ENCODE results near the gene MAP7D2.

DNA sequence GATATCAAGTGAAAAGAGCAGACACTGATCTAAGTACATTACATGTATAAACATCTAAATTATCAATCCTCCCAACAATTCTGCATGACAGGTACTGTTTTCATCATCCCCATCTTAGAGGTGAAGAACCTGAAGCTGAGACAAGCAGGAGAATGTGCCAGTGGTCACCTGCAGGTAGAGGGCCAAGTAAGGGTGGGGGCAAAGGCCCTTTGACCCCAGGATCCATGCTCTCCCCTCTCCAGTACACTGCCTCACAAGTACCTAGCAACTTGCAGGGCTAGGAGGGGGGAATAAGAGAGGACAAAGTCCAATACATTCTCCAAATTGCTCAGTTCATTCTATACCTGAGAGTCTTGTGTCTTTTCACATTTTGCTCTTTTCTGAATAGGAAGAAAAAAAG, 8.3 kb upstream of the MAP7D2 start:
- TF ChIP-seq, protein P1, sequence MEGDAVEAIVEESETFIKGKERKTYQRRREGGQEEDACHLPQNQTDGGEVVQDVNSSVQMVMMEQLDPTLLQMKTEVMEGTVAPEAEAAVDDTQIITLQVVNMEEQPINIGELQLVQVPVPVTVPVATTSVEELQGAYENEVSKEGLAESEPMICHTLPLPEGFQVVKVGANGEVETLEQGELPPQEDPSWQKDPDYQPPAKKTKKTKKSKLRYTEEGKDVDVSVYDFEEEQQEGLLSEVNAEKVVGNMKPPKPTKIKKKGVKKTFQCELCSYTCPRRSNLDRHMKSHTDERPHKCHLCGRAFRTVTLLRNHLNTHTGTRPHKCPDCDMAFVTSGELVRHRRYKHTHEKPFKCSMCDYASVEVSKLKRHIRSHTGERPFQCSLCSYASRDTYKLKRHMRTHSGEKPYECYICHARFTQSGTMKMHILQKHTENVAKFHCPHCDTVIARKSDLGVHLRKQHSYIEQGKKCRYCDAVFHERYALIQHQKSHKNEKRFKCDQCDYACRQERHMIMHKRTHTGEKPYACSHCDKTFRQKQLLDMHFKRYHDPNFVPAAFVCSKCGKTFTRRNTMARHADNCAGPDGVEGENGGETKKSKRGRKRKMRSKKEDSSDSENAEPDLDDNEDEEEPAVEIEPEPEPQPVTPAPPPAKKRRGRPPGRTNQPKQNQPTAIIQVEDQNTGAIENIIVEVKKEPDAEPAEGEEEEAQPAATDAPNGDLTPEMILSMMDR (IDR thresholded peaks at IDR 0.05), result no peak
- no peak for TF ChIP-seq EP300 (IDR thresholded peaks at IDR 0.05)

Data from tibial nerve (tissue), 4 donors.